Fibroblast of lung (primary cell): ENCODE data around the gene ZBBX. TPM values are rescaled to one million over a fixed set of nuclear protein-coding genes. Genes with fewer than 3 reads are reported as not detected.

Experiments
- DNase-seq, 2 donors: peaks; one replicate each; pipeline versions ENCODE4 v3.0.0 to v3.0.0-alpha.2; 2010; ENCODE audit warnings: low read depth in 2 of 2
- H2AFZ ChIP-seq: 2 replicates; pipeline ENCODE4 v1.5.1; 2012; ENCODE audit warnings: low read length, control low read depth, inconsistent platforms
- H3K27ac ChIP-seq: 2 replicates; pipeline ENCODE4 v1.5.1; 2011; ENCODE audit warnings: low read length, control low read depth; ENCODE audit not compliant: insufficient read depth
- H3K27me3 ChIP-seq: 2 replicates; pipeline ENCODE4 v1.5.1; 2011; ENCODE audit warnings: mild to moderate bottlenecking, low read length; ENCODE audit not compliant: control insufficient read depth, insufficient read depth
- H3K36me3 ChIP-seq: 2 replicates; pipeline ENCODE4 v1.5.1; 2011; ENCODE audit warnings: low read length; ENCODE audit not compliant: control insufficient read depth, insufficient read depth
- H3K4me1 ChIP-seq: 2 replicates; pipeline ENCODE4 v1.5.1; 2011; ENCODE audit warnings: low read length; ENCODE audit not compliant: control insufficient read depth, insufficient read depth; ENCODE audit errors: extremely low read depth
- H3K4me2 ChIP-seq: 2 replicates; pipeline ENCODE4 v1.5.1; 2011; ENCODE audit warnings: low read length, control low read depth; ENCODE audit not compliant: insufficient read depth; ENCODE audit errors: extremely low read depth
- H3K4me3 ChIP-seq, 4 experiments: fragments of 200-600 bp in 1 of 4; sonication (generic) in 1 of 4; replicated peaks in 1 of 4; 2 replicates each; pipeline ENCODE4 v1.5.1; 2011 to 2016; ENCODE audit warnings: low read length in 4 of 4, low read depth in 3 of 4, mild to moderate bottlenecking in 3 of 4, control low read depth in 2 of 4, inconsistent platforms in 1 of 4, mixed read lengths in 1 of 4; ENCODE audit not compliant: insufficient read depth in 1 of 4; ENCODE audit errors: control extremely low read depth in 1 of 4
- H3K79me2 ChIP-seq: 2 replicates; pipeline ENCODE4 v1.5.1; 2012; ENCODE audit warnings: mild to moderate bottlenecking, low read length, inconsistent platforms; ENCODE audit not compliant: control insufficient read depth, insufficient read depth
- H3K9ac ChIP-seq: 2 replicates; pipeline ENCODE4 v1.5.1; 2011; ENCODE audit warnings: mild to moderate bottlenecking, low read length, control low read depth; ENCODE audit not compliant: insufficient read depth
- H3K9me3 ChIP-seq: 2 replicates; pipeline ENCODE4 v1.5.1; 2012; ENCODE audit warnings: low read depth, low read length; ENCODE audit not compliant: control insufficient read depth, insufficient read depth
- H4K20me1 ChIP-seq: 2 replicates; pipeline ENCODE4 v1.5.1; 2011; ENCODE audit warnings: low read length; ENCODE audit not compliant: control insufficient read depth, insufficient read depth; ENCODE audit errors: extremely low read depth
- CTCF ChIP-seq, 2 donors: IDR thresholded peaks in 1 of 2; conservative IDR thresholded peaks in 1 of 2; 1 replicate in 1 of 2; 2 replicates in 1 of 2; pipeline ENCODE4 v1.5.1; 2011 to 2012; ENCODE audit warnings: low read length in 2 of 2, control low read depth in 1 of 2, inconsistent platforms in 1 of 2, low read depth in 1 of 2, mild to moderate bottlenecking in 1 of 2
- EZH2 ChIP-seq: IDR thresholded peaks from 2 replicates; pipeline ENCODE4 v1.5.1; 2012; ENCODE audit warnings: low read length, control low read depth, mild to moderate bottlenecking; ENCODE audit errors: missing control alignments
- polyA plus RNA-seq, 2 donors: library from polyadenylated mRNA; depleted of rRNA in 1 of 2; stranded (reverse) in 1 of 2; unstranded in 1 of 2; fragments of >200 nt; gene quantifications; 2 replicates each; pipeline ENCODE4 v1.2.1, GENCODE V29; 2011 to 2012; ENCODE audit warnings: missing spikeins in 1 of 2
- total RNA-seq: library from RNA; depleted of rRNA; stranded (reverse); fragments of >200 nt; gene quantifications from 2 replicates; pipeline ENCODE4 v1.2.1, GENCODE V29; 2014

Gene ZBBX
- total and polyA plus RNA-seq, 2 donors (not counting 1 experiment from before 2014, with no cell fraction given) = 0.17 TPM; not detected in 1

GRCh38 chr3:167350245-167350862 is 29.7 kb downstream of the ZBBX start:
- no peaks in the 10 kb centered on the region for H3K79me2 ChIP-seq
- no peak overlapping the region for H3K4me2 ChIP-seq
- no peak overlapping the region for H2AFZ ChIP-seq
- no peak overlapping the region for H3K27ac ChIP-seq
- H3K4me1 ChIP-seq = no peaks in the 10 kb centered on the region
- H3K27me3 ChIP-seq = no peaks in the 10 kb centered on the region
- no peaks in the 10 kb centered on the region for H3K36me3 ChIP-seq
- no peaks in the 10 kb centered on the region for H4K20me1 ChIP-seq
- no peak overlapping the region for H3K9ac ChIP-seq
- peak; percentile 15 to 37 for TF ChIP-seq CTCF (conservative IDR thresholded peaks at IDR 0.05 in 1 of 2, IDR thresholded peaks at IDR 0.05 in 1 of 2; ENCODE audit: low read depth in 1 of 2, low read length in 2 of 2)
- TF ChIP-seq EZH2 = no peak
- peak; percentile 15 to 21 for DNase-seq
- H3K4me3 ChIP-seq = no peak overlapping the region
- H3K9me3 ChIP-seq = no peaks in the 10 kb centered on the region

DNA sequence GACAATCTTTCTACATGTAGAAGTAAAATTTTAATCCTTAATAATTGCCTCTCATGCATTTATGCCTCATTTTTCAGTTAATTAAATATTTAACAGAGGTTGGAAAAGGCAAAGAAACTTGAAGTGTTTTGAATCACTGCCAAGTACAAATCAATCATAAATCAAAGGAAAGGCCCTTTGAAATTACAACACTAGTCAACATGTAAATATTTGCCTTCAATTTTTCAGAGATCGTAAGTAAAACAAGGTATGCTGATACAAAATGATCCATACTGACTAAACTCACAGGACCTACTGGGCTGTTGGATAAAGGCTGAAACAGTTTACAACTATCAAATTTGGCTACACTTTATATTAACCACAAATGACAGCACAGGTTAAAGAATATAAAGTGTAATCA is 33.9 kb downstream of the ZBBX start:
- no peak for TF ChIP-seq CTCF (conservative IDR thresholded peaks at IDR 0.05 in 1 of 2, IDR thresholded peaks at IDR 0.05 in 1 of 2; ENCODE audit: low read depth in 1 of 2, low read length in 2 of 2)
- no peak for TF ChIP-seq EZH2
- DNase-seq = no peak
- no peaks in the 10 kb centered on the region for H3K9me3 ChIP-seq
- H4K20me1 ChIP-seq = no peaks in the 10 kb centered on the region
- no peak overlapping the region for H3K27ac ChIP-seq
- no peak overlapping the region for H3K4me2 ChIP-seq
- H3K4me1 ChIP-seq = no peaks in the 10 kb centered on the region
- H3K36me3 ChIP-seq = no peaks in the 10 kb centered on the region
- H3K27me3 ChIP-seq = no peaks in the 10 kb centered on the region
- no peak overlapping the region for H3K4me3 ChIP-seq
- no peak overlapping the region for H2AFZ ChIP-seq
- H3K79me2 ChIP-seq = no peaks in the 10 kb centered on the region
- no peak overlapping the region for H3K9ac ChIP-seq

DNA sequence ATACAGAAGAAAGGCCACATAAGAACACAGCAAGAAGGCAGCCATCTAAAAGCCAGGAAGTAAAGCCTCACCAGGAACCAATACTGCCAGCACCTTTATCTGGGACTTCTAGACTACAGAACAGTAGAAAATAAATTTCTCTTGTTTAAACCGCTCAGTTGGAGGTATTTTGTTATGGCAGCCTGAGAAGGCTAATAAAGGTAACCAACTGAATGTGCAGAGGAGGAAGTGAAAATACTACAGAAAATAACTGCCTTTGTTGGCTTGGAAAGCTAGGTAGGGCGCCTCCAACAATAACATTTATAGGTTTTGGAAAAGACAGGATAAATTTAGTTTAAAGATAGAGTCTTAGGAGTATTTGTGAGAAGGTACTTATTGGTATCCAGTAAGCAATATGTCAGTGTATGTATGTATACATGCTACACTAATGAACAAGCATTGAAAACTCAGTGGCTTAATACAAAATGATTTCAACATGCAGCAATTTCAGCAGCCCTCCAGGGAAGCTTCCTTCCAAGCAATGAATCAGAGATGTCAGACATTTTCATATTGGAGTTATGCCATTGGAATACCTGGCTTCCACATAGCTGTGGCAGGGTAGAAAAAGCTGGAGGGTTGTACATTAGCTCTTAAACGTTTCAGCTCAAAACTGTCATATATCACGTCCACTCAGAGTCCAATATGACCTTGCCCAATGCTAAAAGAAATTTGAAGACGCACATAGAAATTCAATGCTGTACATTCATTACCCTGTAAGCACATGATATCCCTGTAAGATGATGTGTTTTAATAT is 48.9 kb downstream of the ZBBX start:
- H3K27me3 ChIP-seq = no peaks in the 10 kb centered on the region
- H3K4me2 ChIP-seq = no peak overlapping the region
- H3K9me3 ChIP-seq = no peaks in the 10 kb centered on the region
- no peak overlapping the region for H2AFZ ChIP-seq
- no peaks in the 10 kb centered on the region for H3K79me2 ChIP-seq
- H3K9ac ChIP-seq = no peak overlapping the region
- H3K36me3 ChIP-seq = no peaks in the 10 kb centered on the region
- no peaks in the 10 kb centered on the region for H3K4me1 ChIP-seq
- H4K20me1 ChIP-seq = no peaks in the 10 kb centered on the region
- TF ChIP-seq EZH2 (no peak), CTCF (conservative IDR thresholded peaks at IDR 0.05 in 1 of 2, IDR thresholded peaks at IDR 0.05 in 1 of 2; ENCODE audit: low read depth in 1 of 2, low read length in 2 of 2) (no peak)
- no peak overlapping the region for H3K4me3 ChIP-seq
- DNase-seq = no peak
- no peak overlapping the region for H3K27ac ChIP-seq
